ENCODE data around the gene ATF7. TPM values are rescaled to one million over a fixed set of nuclear protein-coding genes. Genes with fewer than 3 reads are reported as not detected.

ATF7 gene
- total and polyA plus RNA-seq, 9 of the 15 experiments (the other 6 are each of a cell fraction or from before 2014, with no cell fraction given) = 10.6 to 30.4 (median 20.7) TPM

DNA sequence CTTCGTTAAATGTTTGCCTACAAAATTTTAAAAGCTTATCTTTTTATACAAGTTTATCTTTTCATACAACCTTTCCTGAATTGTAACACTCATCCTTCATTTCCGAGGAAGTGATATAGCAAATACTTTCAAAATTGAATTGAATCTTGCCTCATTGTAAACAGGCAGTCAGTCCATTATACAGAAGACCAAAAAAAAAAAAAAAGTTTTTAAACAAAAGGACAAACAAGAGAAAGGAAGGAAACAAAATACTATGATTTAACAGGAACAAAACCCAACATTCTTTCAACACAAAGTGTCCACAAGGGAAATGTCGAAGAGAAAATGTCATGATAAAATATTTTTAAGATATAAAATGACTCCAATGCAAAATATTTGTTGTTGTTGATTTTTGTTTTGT lies 8.5 kb downstream of the ATF7 start:
- peaks cover 74% of the 10 kb centered on the region for H3K79me2 ChIP-seq (ENCODE audit: control insufficient read depth, insufficient read depth, low read length)
- no peak overlapping the region for H3K4me3 ChIP-seq
- H3K27ac ChIP-seq (ENCODE audit: extremely low read depth, low read depth, low read length) = peak overlapping the region; percentile 70; the same call in 2 of the 3 replicates
- peaks cover 7 to 23% of the 10 kb centered on the region in 2 experiments; a peak in 4 of 5 replicates for H3K4me1 ChIP-seq (replicated peaks in 1 of 2; ENCODE audit: control insufficient read depth in 2 of 2, insufficient read depth in 2 of 2, low read length in 2 of 2)
- H3K4me2 ChIP-seq (ENCODE audit: insufficient read depth, low read length) = peak overlapping the region; percentile 74; the same call in 1 of the 2 replicates
- ChIA-PET CTCF (ENCODE audit: low intra/inter-chr PET ratio) (no interaction called here), POLR2A (interaction anchor here (0.7 to 1.1 kb wide), 2 partner anchors 135 to 1338 kb away, joined by 3 read pairs; no protein-coding TSS in a partner anchor)
- intact Hi-C loops (cut with micrococcal nuclease) = no loop called here
- DNase-seq (ENCODE audit: extremely low read depth in 1 of 4, low spot score in 3 of 4) (no peak), FAIRE-seq (no peak), ATAC-seq (no peak)
- H3K9me3 ChIP-seq (replicated peaks; ENCODE audit: control insufficient read depth, insufficient read depth, low read depth, low read length) = no peaks in the 10 kb centered on the region
- no TSS peak for BruUV-seq (replicated peaks)
- H3K9ac ChIP-seq (ENCODE audit: insufficient read depth in 1 of 2, low read depth in 2 of 2, low read length in 2 of 2) = peak overlapping the region in 1 of 2 experiments; percentile 50; a peak in 2 of 4 replicates
- H3K27me3 ChIP-seq (ENCODE audit: control insufficient read depth in 2 of 2, insufficient read depth in 2 of 2, low read length in 2 of 2) = no peaks in the 10 kb centered on the region
- TF ChIP-seq FOSL1 (tag; conservative IDR thresholded peaks at IDR 0.05) (no peak), SMARCA5 (IDR thresholded peaks at IDR 0.05) (0 out of 2 replicates have a peak, but pooled peaks have one; percentile 36), E2F3 (CRISPR knock-in tag; IDR thresholded peaks at IDR 0.05) (no peak)
- peaks cover 13% of the 10 kb centered on the region; the same call in 1 of the 3 replicates for H3K36me3 ChIP-seq (ENCODE audit: control insufficient read depth, insufficient read depth, low read length)
- in situ Hi-C loops (cut with MboI) = no loop called here
- peak overlapping the region; percentile 14; the same call in 1 of the 2 replicates for H2AFZ ChIP-seq (ENCODE audit: low read depth, low read length)
- no peaks in the 10 kb centered on the region for H3K9me1 ChIP-seq (ENCODE audit: control insufficient read depth, insufficient read depth, low read length)
- no peaks in the 10 kb centered on the region for H4K20me1 ChIP-seq (replicated peaks; ENCODE audit: control insufficient read depth, insufficient read depth, low read length)
- WGBS (ENCODE audit: insufficient coverage, low coverage, missing lambda C conversion rate) = 15% methylated on average over 3 of the region's 3 CpGs

DNA sequence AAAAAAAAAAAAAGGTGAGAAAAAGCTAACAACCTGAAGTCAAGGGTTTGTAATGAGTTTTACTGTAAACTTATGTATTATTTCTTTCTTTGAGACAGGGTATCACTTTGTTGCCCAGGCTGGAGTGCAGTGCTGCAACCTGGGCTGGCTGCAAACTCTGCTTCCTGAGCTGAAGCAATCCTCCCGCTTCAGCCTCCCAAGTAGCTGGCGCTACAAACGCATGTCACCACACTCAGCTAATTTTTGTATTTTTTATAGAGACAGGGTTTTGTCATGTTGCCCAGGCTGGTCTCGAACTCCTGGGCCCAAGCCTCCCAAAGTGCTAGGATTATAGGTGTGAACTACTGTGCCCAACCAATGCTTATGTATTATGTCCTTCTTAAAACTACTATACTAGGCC lies 9.2 kb downstream of the ATF7 start:
- no peak overlapping the region for H2AFZ ChIP-seq (ENCODE audit: low read depth, low read length)
- H3K27ac ChIP-seq (ENCODE audit: extremely low read depth, low read depth, low read length) = no peak overlapping the region
- TF ChIP-seq, protein P1, sequence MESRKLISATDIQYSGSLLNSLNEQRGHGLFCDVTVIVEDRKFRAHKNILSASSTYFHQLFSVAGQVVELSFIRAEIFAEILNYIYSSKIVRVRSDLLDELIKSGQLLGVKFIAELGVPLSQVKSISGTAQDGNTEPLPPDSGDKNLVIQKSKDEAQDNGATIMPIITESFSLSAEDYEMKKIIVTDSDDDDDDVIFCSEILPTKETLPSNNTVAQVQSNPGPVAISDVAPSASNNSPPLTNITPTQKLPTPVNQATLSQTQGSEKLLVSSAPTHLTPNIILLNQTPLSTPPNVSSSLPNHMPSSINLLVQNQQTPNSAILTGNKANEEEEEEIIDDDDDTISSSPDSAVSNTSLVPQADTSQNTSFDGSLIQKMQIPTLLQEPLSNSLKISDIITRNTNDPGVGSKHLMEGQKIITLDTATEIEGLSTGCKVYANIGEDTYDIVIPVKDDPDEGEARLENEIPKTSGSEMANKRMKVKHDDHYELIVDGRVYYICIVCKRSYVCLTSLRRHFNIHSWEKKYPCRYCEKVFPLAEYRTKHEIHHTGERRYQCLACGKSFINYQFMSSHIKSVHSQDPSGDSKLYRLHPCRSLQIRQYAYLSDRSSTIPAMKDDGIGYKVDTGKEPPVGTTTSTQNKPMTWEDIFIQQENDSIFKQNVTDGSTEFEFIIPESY (CRISPR knock-in tag; IDR thresholded peaks at IDR 0.05) = peak; percentile 87
- TF ChIP-seq YY1 (IDR thresholded peaks at IDR 0.05; ENCODE audit: borderline replicate concordance in 1 of 3, control insufficient read depth in 1 of 3, extremely low read depth in 1 of 3, insufficient read depth in 3 of 3, insufficient read length in 1 of 3, insufficient replicate concordance in 2 of 3, low read depth in 1 of 3, low read length in 2 of 3) (no peak), HNRNPL (IDR thresholded peaks at IDR 0.05; ENCODE audit: low read depth, low read length) (no peak)
- BruUV-seq (replicated peaks) = no TSS peak
- ATAC-seq (no peak), FAIRE-seq (no peak), DNase-seq (ENCODE audit: extremely low read depth in 1 of 4, low spot score in 3 of 4) (no peak)
- no peaks in the 10 kb centered on the region for H3K9me3 ChIP-seq (replicated peaks; ENCODE audit: control insufficient read depth, insufficient read depth, low read depth, low read length)
- peaks cover 13% of the 10 kb centered on the region; the same call in 1 of the 3 replicates for H3K36me3 ChIP-seq (ENCODE audit: control insufficient read depth, insufficient read depth, low read length)
- H4K20me1 ChIP-seq (replicated peaks; ENCODE audit: control insufficient read depth, insufficient read depth, low read length) = no peaks in the 10 kb centered on the region
- no peaks in the 10 kb centered on the region for H3K27me3 ChIP-seq (ENCODE audit: control insufficient read depth in 2 of 2, insufficient read depth in 2 of 2, low read length in 2 of 2)
- H3K79me2 ChIP-seq (ENCODE audit: control insufficient read depth, insufficient read depth, low read length) = peaks cover 67% of the 10 kb centered on the region
- H3K9ac ChIP-seq (ENCODE audit: insufficient read depth in 1 of 2, low read depth in 2 of 2, low read length in 2 of 2) = peak overlapping the region in 1 of 2 experiments; percentile 46; a peak in 1 of 4 replicates
- CTCF ChIA-PET (ENCODE audit: low intra/inter-chr PET ratio) = no interaction called here
- H3K4me3 ChIP-seq = no peak overlapping the region
- H3K4me2 ChIP-seq (ENCODE audit: insufficient read depth, low read length) = no peak overlapping the region
- POLR2A ChIA-PET = interaction anchor here (0.8 to 1.1 kb wide), 2 partner anchors 116 to 134 kb away, joined by 3 to 5 read pairs; partner anchors contain the start of gene TARBP2
- 81% methylated on average over 4 of the region's 4 CpGs for WGBS (ENCODE audit: insufficient coverage, low coverage, missing lambda C conversion rate)
- H3K9me1 ChIP-seq (ENCODE audit: control insufficient read depth, insufficient read depth, low read length) = no peaks in the 10 kb centered on the region
- intact Hi-C loops (cut with micrococcal nuclease) (no loop called here), in situ Hi-C loops (cut with MboI) (no loop called here)
- peaks cover 7 to 19% of the 10 kb centered on the region in 2 experiments; a peak in 4 of 5 replicates for H3K4me1 ChIP-seq (replicated peaks in 1 of 2; ENCODE audit: control insufficient read depth in 2 of 2, insufficient read depth in 2 of 2, low read length in 2 of 2)

All from K562 (cell line).